Neural cell (in vitro differentiated cells): ENCODE results near the gene ANGPTL7. TPM values are rescaled to one million over a fixed set of nuclear protein-coding genes. Genes with fewer than 3 reads are reported as not detected.

Experiments
- H2AFZ ChIP-seq: fragments of 200-600, 300-800 bp; sonication (generic), shearing (Covaris generic); 2 replicates; pipeline ENCODE4 v1.6.0; 2014; ENCODE audit warnings: low read depth, mild to moderate bottlenecking, antibody characterized with exemption, low read length, moderate library complexity
- H3F3A ChIP-seq: fragments of 200-600 bp; shearing (Covaris generic); 2 replicates; pipeline ENCODE4 v1.6.1; 2016; ENCODE audit warnings: mild to moderate bottlenecking, moderate library complexity, mixed read lengths, antibody characterized with exemption, low read length; ENCODE audit not compliant: insufficient read depth, poor library complexity, severe bottlenecking
- H3K27ac ChIP-seq: fragments of 200-600, 300-800 bp; sonication (generic), shearing (Covaris generic); 2 replicates; pipeline ENCODE4 v1.5.1; 2014; ENCODE audit warnings: mild to moderate bottlenecking, low read length, moderate library complexity
- H3K27me3 ChIP-seq: fragments of 300-800, 200-600 bp; sonication (generic), shearing (Covaris generic); 2 replicates; pipeline ENCODE4 v1.6.0; 2014; ENCODE audit warnings: mild to moderate bottlenecking, low read depth, low read length, moderate library complexity; ENCODE audit not compliant: insufficient read depth
- H3K36me3 ChIP-seq: fragments of 300-800, 200-600 bp; sonication (generic), shearing (Covaris generic); 2 replicates; pipeline ENCODE4 v1.5.1; 2014; ENCODE audit warnings: mild to moderate bottlenecking, antibody characterized with exemption, low read length, moderate library complexity; ENCODE audit not compliant: insufficient read depth
- H3K4me2 ChIP-seq: fragments of 300-800, 200-600 bp; sonication (generic), shearing (Covaris generic); 2 replicates; pipeline ENCODE4 v1.6.0; 2014; ENCODE audit warnings: mild to moderate bottlenecking, low read length
- H3K4me3 ChIP-seq: fragments of 300-800, 200-600 bp; sonication (generic), shearing (Covaris generic); 2 replicates; pipeline ENCODE4 v1.5.1; 2014; ENCODE audit warnings: mild to moderate bottlenecking, low read length, moderate library complexity
- H3K79me2 ChIP-seq: fragments of 200-600 bp; shearing (Covaris generic); replicated peaks from 2 replicates; pipeline ENCODE4 v1.6.0; 2014; ENCODE audit warnings: mild to moderate bottlenecking, low read length, moderate library complexity; ENCODE audit not compliant: insufficient read depth
- H3K9ac ChIP-seq: fragments of 300-800, 200-600 bp; sonication (generic), shearing (Covaris generic); 2 replicates; pipeline ENCODE4 v1.6.1; 2016; ENCODE audit warnings: mild to moderate bottlenecking, low read length, mixed read lengths
- H3K9me2 ChIP-seq: fragments of 200-600 bp; shearing (Covaris generic); 2 replicates; pipeline ENCODE4 v1.6.1; 2016; ENCODE audit warnings: mild to moderate bottlenecking, low read length, mixed read lengths; ENCODE audit not compliant: insufficient read depth
- H3K9me3 ChIP-seq: fragments of 200-600, 300-800 bp; sonication (generic), shearing (Covaris generic); 2 replicates; pipeline ENCODE4 v1.6.1; 2016; ENCODE audit warnings: mild to moderate bottlenecking, mixed run types, low read length, moderate library complexity, mixed read lengths
- H4K20me1 ChIP-seq: fragments of 200-600 bp; shearing (Covaris generic); 2 replicates; pipeline ENCODE4 v1.6.1; 2016; ENCODE audit warnings: mild to moderate bottlenecking, mixed run types; ENCODE audit not compliant: insufficient read depth
- EP300 ChIP-seq: fragments of 450-650 bp; conservative IDR thresholded peaks from 2 replicates; pipeline ENCODE4 v1.6.1; 2014; ENCODE audit warnings: antibody characterized with exemption, mild to moderate bottlenecking, moderate library complexity; ENCODE audit not compliant: poor library complexity, severe bottlenecking
- EZH2 ChIP-seq: fragments of 200-600, 300-800 bp; shearing (Covaris generic), sonication (generic); IDR thresholded peaks from 2 replicates; pipeline ENCODE4 v1.6.1; 2014; ENCODE audit warnings: antibody characterized with exemption, low read length, borderline replicate concordance, mild to moderate bottlenecking; ENCODE audit not compliant: insufficient read depth, poor library complexity, severe bottlenecking
- MXI1 ChIP-seq: fragments of 450-650 bp; conservative IDR thresholded peaks from 2 replicates; pipeline ENCODE4 v1.6.1; 2014; ENCODE audit warnings: antibody characterized with exemption, mild to moderate bottlenecking; ENCODE audit not compliant: poor library complexity, severe bottlenecking
- POLR2AphosphoS5 ChIP-seq: IDR thresholded peaks from 2 replicates; pipeline ENCODE4 v1.6.1; 2012
- RAD21 ChIP-seq: fragments of 450-650 bp; conservative IDR thresholded peaks from 2 replicates; pipeline ENCODE4 v1.6.1; 2014; ENCODE audit warnings: antibody characterized with exemption, mild to moderate bottlenecking, moderate library complexity
- SMC3 ChIP-seq: fragments of 450-650 bp; conservative IDR thresholded peaks from 2 replicates; pipeline ENCODE4 v1.6.1; 2014; ENCODE audit warnings: antibody characterized with exemption, mild to moderate bottlenecking, moderate library complexity; ENCODE audit not compliant: poor library complexity
- TAF1 ChIP-seq: IDR thresholded peaks from 2 replicates; pipeline ENCODE4 v1.6.1; 2012; ENCODE audit warnings: low read depth
- polyA plus RNA-seq: library from polyadenylated mRNA; depleted of rRNA; stranded (reverse); fragments of >200 nt; gene quantifications from 2 replicates; pipeline ENCODE4 v1.2.3, GENCODE V29; 2014
- TF ChIP-seq, protein P1 (sequence below): fragments of 450-650 bp; IDR thresholded peaks from 2 replicates; pipeline ENCODE4 v1.5.1; 2014; ENCODE audit warnings: antibody characterized with exemption, mild to moderate bottlenecking, moderate library complexity; ENCODE audit not compliant: poor library complexity, severe bottlenecking
- TF ChIP-seq, protein P2 (sequence below): IDR thresholded peaks from 2 replicates; pipeline ENCODE4 v1.6.1; 2012; ENCODE audit warnings: borderline replicate concordance

The ANGPTL7 gene
- polyA plus RNA-seq, 1 donor from 2014 or later: not detected

DNA sequence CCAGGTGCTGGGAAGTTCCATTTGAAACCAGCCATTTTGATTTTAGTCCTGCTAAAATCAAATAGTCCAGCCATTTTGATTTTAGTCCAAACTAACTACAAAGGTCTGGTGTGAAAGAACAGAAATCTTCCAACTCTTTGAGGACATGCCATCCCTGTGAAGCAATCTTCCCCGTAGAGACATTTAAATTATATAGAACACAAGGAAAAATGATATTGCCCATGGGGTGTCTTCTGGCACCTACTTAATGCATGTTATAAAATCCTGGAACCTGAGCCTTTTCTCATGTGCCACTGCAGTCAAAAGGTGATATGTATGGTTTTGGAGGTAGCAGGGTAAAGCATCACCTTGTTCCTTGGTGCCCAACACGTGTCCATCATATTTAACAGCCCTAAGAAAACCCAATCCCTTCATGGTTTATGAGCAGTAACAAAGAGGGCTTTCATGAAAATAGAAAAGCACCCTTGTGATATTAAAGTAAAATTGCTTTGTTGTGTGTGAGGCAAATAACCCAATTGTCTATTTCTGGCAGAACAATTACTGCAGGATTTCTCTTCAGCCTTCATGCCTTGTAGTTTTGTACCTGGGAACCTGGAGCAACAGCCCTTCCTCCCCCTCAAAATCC is 26.3 kb downstream of the ANGPTL7 start:
- Histone ChIP-seq H3K79me2 (no peaks in the 10 kb centered on the region), H3F3A (no peaks in the 10 kb centered on the region), H4K20me1 (no peaks in the 10 kb centered on the region), H3K9me3 (no peaks in the 10 kb centered on the region), H3K36me3 (peaks cover 4% of the 10 kb centered on the region), H3K9me2 (no peaks in the 10 kb centered on the region), H3K9ac (no peak overlapping the region), H3K4me3 (no peak overlapping the region), H3K4me2 (no peak overlapping the region), H3K27ac (no peak overlapping the region), H3K27me3 (no peaks in the 10 kb centered on the region), H2AFZ (no peak overlapping the region)
- TF ChIP-seq EZH2: no peak
- TF ChIP-seq, protein P1, sequence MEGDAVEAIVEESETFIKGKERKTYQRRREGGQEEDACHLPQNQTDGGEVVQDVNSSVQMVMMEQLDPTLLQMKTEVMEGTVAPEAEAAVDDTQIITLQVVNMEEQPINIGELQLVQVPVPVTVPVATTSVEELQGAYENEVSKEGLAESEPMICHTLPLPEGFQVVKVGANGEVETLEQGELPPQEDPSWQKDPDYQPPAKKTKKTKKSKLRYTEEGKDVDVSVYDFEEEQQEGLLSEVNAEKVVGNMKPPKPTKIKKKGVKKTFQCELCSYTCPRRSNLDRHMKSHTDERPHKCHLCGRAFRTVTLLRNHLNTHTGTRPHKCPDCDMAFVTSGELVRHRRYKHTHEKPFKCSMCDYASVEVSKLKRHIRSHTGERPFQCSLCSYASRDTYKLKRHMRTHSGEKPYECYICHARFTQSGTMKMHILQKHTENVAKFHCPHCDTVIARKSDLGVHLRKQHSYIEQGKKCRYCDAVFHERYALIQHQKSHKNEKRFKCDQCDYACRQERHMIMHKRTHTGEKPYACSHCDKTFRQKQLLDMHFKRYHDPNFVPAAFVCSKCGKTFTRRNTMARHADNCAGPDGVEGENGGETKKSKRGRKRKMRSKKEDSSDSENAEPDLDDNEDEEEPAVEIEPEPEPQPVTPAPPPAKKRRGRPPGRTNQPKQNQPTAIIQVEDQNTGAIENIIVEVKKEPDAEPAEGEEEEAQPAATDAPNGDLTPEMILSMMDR: no peak
- no peak for TF ChIP-seq MXI1
- TF ChIP-seq, protein P2, sequence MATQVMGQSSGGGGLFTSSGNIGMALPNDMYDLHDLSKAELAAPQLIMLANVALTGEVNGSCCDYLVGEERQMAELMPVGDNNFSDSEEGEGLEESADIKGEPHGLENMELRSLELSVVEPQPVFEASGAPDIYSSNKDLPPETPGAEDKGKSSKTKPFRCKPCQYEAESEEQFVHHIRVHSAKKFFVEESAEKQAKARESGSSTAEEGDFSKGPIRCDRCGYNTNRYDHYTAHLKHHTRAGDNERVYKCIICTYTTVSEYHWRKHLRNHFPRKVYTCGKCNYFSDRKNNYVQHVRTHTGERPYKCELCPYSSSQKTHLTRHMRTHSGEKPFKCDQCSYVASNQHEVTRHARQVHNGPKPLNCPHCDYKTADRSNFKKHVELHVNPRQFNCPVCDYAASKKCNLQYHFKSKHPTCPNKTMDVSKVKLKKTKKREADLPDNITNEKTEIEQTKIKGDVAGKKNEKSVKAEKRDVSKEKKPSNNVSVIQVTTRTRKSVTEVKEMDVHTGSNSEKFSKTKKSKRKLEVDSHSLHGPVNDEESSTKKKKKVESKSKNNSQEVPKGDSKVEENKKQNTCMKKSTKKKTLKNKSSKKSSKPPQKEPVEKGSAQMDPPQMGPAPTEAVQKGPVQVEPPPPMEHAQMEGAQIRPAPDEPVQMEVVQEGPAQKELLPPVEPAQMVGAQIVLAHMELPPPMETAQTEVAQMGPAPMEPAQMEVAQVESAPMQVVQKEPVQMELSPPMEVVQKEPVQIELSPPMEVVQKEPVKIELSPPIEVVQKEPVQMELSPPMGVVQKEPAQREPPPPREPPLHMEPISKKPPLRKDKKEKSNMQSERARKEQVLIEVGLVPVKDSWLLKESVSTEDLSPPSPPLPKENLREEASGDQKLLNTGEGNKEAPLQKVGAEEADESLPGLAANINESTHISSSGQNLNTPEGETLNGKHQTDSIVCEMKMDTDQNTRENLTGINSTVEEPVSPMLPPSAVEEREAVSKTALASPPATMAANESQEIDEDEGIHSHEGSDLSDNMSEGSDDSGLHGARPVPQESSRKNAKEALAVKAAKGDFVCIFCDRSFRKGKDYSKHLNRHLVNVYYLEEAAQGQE: no peak
- no peak for TF ChIP-seq SMC3
- no peak for TF ChIP-seq POLR2AphosphoS5
- no peak for TF ChIP-seq TAF1
- TF ChIP-seq RAD21: no peak
- TF ChIP-seq EP300: no peak

DNA sequence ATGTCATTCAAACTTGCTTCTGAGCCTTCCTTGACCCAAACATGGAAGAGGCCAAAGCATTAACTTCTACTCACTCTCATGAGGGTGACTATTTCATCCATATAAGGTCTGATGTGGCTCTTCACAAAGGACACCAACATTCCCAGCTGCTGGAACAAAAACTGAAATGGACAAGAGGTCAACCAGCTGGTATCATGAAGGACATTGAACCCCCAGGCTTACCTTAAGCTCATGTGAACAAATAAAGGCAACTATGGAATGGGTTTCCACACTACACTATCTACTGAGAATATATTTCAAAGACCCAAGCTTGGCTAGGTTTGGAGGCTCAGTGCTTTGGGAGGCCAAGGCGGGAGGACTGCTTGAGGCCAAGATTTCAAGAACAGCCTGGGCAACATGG is 26.9 kb downstream of the ANGPTL7 start:
- no peaks in the 10 kb centered on the region for H3F3A ChIP-seq
- H3K4me2 ChIP-seq: no peak overlapping the region
- no peaks in the 10 kb centered on the region for H3K9me3 ChIP-seq
- H2AFZ ChIP-seq: no peak overlapping the region
- TF ChIP-seq MXI1: no peak
- TF ChIP-seq, protein P1: no peak
- no peak for TF ChIP-seq POLR2AphosphoS5
- no peak for TF ChIP-seq EP300
- TF ChIP-seq SMC3: no peak
- TF ChIP-seq, protein P2: no peak
- no peak for TF ChIP-seq RAD21
- TF ChIP-seq TAF1: no peak
- no peak for TF ChIP-seq EZH2
- H3K9me2 ChIP-seq: no peaks in the 10 kb centered on the region
- H3K79me2 ChIP-seq: no peaks in the 10 kb centered on the region
- H3K4me3 ChIP-seq: no peak overlapping the region
- H4K20me1 ChIP-seq: no peaks in the 10 kb centered on the region
- no peak overlapping the region for H3K27ac ChIP-seq
- peaks cover 4% of the 10 kb centered on the region for H3K36me3 ChIP-seq
- H3K27me3 ChIP-seq: no peaks in the 10 kb centered on the region
- H3K9ac ChIP-seq: no peak overlapping the region
